MM.1S (cell line): ENCODE results near the gene DUS2.

Experiments used
- DNase-seq: peaks from one replicate; pipeline ENCODE4 v3.0.0-alpha.2; 2015
- H2AFZ ChIP-seq: fragments of 300-600 bp; sonication (generic); 2 replicates; pipeline ENCODE4 v1.6.0; 2016; ENCODE audit warnings: antibody characterized with exemption, low read length
- H3F3A ChIP-seq: fragments of 300-600 bp; sonication (generic); 2 replicates; pipeline ENCODE4 v1.6.1; 2016; ENCODE audit warnings: mild to moderate bottlenecking, antibody characterized with exemption, low read length, moderate library complexity, mixed read lengths; ENCODE audit not compliant: insufficient read depth
- H3K27ac ChIP-seq: fragments of 300-600 bp; sonication (generic); 2 replicates; pipeline ENCODE4 v1.5.1; 2016; ENCODE audit warnings: mild to moderate bottlenecking, low read length
- H3K27me3 ChIP-seq: fragments of 300-600 bp; sonication (generic); replicated peaks from 2 replicates; pipeline ENCODE4 v1.6.0; 2016; ENCODE audit warnings: low read length; ENCODE audit not compliant: insufficient read depth
- H3K36me3 ChIP-seq: fragments of 300-600 bp; sonication (generic); replicated peaks from 2 replicates; pipeline ENCODE4 v1.6.1; 2016; ENCODE audit warnings: mild to moderate bottlenecking, low read length, mixed read lengths; ENCODE audit not compliant: insufficient read depth
- H3K4me1 ChIP-seq: fragments of 300-600 bp; sonication (generic); 2 replicates; pipeline ENCODE4 v1.6.1; 2016; ENCODE audit warnings: low read length, mixed read lengths
- H3K4me2 ChIP-seq: fragments of 300-600 bp; sonication (generic); 2 replicates; pipeline ENCODE4 v1.6.0; 2016; ENCODE audit warnings: low read depth, low read length
- H3K4me3 ChIP-seq: fragments of 300-600 bp; sonication (generic); 2 replicates; pipeline ENCODE4 v1.5.1; 2016; ENCODE audit warnings: low read length, mixed read lengths
- H3K79me2 ChIP-seq: fragments of 300-600 bp; sonication (generic); 2 replicates; pipeline ENCODE4 v1.6.1; 2016; ENCODE audit warnings: mixed run types, low read length, mixed read lengths
- H3K9ac ChIP-seq: fragments of 300-600 bp; sonication (generic); 2 replicates; pipeline ENCODE4 v1.6.1; 2016; ENCODE audit warnings: low read length, mixed read lengths
- H3K9me2 ChIP-seq: fragments of 300-600 bp; sonication (generic); replicated peaks from 2 replicates; pipeline ENCODE4 v1.6.1; 2016; ENCODE audit warnings: mild to moderate bottlenecking, low read length, mixed read lengths; ENCODE audit not compliant: insufficient read depth
- H3K9me3 ChIP-seq: fragments of 300-600 bp; sonication (generic); replicated peaks from 2 replicates; pipeline ENCODE4 v1.6.1; 2016; ENCODE audit warnings: mild to moderate bottlenecking, low read length, mixed read lengths; ENCODE audit not compliant: insufficient read depth
- H4K20me1 ChIP-seq: fragments of 300-600 bp; sonication (generic); 2 replicates; pipeline ENCODE4 v1.6.1; 2016; ENCODE audit warnings: mild to moderate bottlenecking, low read length, moderate library complexity, mixed read lengths; ENCODE audit not compliant: insufficient read depth
- EZH2 ChIP-seq: fragments of 300-600 bp; sonication (generic); optimal IDR thresholded peaks from 2 replicates; pipeline ENCODE3; 2017; ENCODE audit warnings: low read depth, mild to moderate bottlenecking, antibody characterized with exemption, low read length, mixed read lengths
- EZH2phosphoT487 ChIP-seq: fragments of 300-600 bp; sonication (generic); IDR thresholded peaks from 2 replicates; pipeline ENCODE4 v1.6.1; 2018; ENCODE audit warnings: antibody characterized with exemption, low read length
- TF ChIP-seq, protein P1 (sequence below): fragments of 300-600 bp; sonication (generic); IDR thresholded peaks from 2 replicates; pipeline ENCODE4 v1.5.1; 2016; ENCODE audit warnings: antibody characterized with exemption, low read length, mixed read lengths

The DUS2 gene

GRCh38 chr16:68022728-68023537 is at the start of gene DUS2, which contains the start of gene DDX28:
TSS of gene DUS2 (plus strand) at chr16:68023284. CDS start at chr16:68038024, 14,740 bp downstream.
TSS of gene DDX28 (minus strand) at chr16:68023232. CDS start at chr16:68023202, 30 bp downstream.
- Histone ChIP-seq H3K27ac (peak within 1 kb of the TSS; percentile 62), H3K4me2 (peak within 1 kb of the TSS; percentile 89), H3F3A (peaks cover 9% of the 10 kb centered on the region; the same call in 1 of the 2 replicates), H3K27me3 (no peaks in the 10 kb centered on the region), H3K79me2 (peaks cover 45% of the 10 kb centered on the region), H3K36me3 (no peaks in the 10 kb centered on the region), H3K4me1 (0 out of 2 replicates have a peak, but pooled peaks cover 5% of the 10 kb centered on the region), H3K9me2 (no peaks in the 10 kb centered on the region), H3K9ac (peak within 1 kb of the TSS; percentile 95), H2AFZ (peak within 1 kb of the TSS; percentile 97), H3K4me3 (peak within 1 kb of the TSS; percentile 97), H3K9me3 (no peaks in the 10 kb centered on the region), H4K20me1 (no peaks in the 10 kb centered on the region)
- DNase-seq = peak; percentile 93
- TF ChIP-seq, protein P1, sequence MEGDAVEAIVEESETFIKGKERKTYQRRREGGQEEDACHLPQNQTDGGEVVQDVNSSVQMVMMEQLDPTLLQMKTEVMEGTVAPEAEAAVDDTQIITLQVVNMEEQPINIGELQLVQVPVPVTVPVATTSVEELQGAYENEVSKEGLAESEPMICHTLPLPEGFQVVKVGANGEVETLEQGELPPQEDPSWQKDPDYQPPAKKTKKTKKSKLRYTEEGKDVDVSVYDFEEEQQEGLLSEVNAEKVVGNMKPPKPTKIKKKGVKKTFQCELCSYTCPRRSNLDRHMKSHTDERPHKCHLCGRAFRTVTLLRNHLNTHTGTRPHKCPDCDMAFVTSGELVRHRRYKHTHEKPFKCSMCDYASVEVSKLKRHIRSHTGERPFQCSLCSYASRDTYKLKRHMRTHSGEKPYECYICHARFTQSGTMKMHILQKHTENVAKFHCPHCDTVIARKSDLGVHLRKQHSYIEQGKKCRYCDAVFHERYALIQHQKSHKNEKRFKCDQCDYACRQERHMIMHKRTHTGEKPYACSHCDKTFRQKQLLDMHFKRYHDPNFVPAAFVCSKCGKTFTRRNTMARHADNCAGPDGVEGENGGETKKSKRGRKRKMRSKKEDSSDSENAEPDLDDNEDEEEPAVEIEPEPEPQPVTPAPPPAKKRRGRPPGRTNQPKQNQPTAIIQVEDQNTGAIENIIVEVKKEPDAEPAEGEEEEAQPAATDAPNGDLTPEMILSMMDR = 0 out of 2 replicates have a peak, but pooled peaks have one; percentile 11
- TF ChIP-seq EZH2 = no peak

DNA sequence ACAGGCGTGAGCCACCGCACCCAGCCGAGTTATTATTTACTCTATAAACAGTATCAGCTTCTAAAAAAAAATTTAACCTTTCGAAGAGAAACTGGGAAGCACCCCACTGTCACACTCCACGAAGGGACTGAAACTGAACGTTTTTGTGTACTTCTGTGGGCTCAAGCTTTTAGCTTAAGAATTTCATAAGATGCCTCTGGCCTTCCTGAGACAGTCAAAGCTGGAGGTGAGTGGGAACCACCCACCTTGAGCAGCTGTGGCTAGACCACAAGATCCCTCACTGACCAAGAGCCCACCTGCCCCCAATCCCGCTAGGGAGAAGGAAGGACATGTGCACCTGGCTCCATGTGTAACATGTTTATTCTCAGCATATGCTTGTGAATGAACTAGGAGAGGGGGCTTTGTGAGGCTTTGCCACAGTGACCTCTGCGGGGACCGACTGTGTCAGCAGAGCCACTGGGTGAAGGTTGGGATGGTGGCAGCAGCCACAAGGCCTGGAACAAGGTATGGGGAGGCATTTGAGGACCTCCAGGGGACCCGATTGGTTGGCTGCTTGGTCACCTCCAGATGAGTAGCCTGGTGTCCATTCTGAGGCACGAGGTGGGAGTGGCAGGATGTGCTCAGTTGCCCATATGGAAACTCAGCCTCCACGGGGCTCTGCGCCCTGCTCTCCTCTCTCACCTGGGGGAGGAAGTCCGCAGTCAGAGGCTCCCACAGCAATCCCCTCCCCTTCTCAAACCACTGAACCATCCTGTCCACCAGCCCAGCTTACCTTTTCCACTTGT is 47.6 kb upstream of the DUS2 start:
- Histone ChIP-seq H4K20me1 (no peaks in the 10 kb centered on the region), H3K36me3 (no peaks in the 10 kb centered on the region), H3K4me1 (peaks cover 17% of the 10 kb centered on the region), H3K9ac (no peak overlapping the region; the same call in 1 of the 2 replicates), H3K9me3 (no peaks in the 10 kb centered on the region), H3K27me3 (no peaks in the 10 kb centered on the region), H3K4me3 (no peak overlapping the region), H2AFZ (peak overlapping the region; percentile 39; the same call in 1 of the 2 replicates), H3K79me2 (no peaks in the 10 kb centered on the region), H3K27ac (peak overlapping the region; percentile 23; the same call in 1 of the 2 replicates), H3K9me2 (no peaks in the 10 kb centered on the region), H3K4me2 (peak overlapping the region; percentile 34), H3F3A (peaks cover 5% of the 10 kb centered on the region; the same call in 1 of the 2 replicates)
- DNase-seq = peak; percentile 52
- TF ChIP-seq, protein P1 = no peak
- TF ChIP-seq EZH2 (no peak), EZH2phosphoT487 (no peak)

GRCh38 chr16:67976205-67976604 is 46.9 kb upstream of the DUS2 start:
- no peaks in the 10 kb centered on the region for H3K36me3 ChIP-seq
- H3F3A ChIP-seq = peaks cover 5% of the 10 kb centered on the region; the same call in 1 of the 2 replicates
- H2AFZ ChIP-seq = no peak overlapping the region
- H3K79me2 ChIP-seq = no peaks in the 10 kb centered on the region
- no peak for DNase-seq
- no peak overlapping the region for H3K27ac ChIP-seq
- no peaks in the 10 kb centered on the region for H3K27me3 ChIP-seq
- H3K4me3 ChIP-seq = no peak overlapping the region
- H3K9ac ChIP-seq = no peak overlapping the region
- no peak overlapping the region for H3K4me2 ChIP-seq
- no peaks in the 10 kb centered on the region for H4K20me1 ChIP-seq
- no peak for TF ChIP-seq EZH2phosphoT487
- TF ChIP-seq, protein P1 = no peak
- TF ChIP-seq EZH2 = no peak
- H3K9me3 ChIP-seq = no peaks in the 10 kb centered on the region
- peaks cover 17% of the 10 kb centered on the region for H3K4me1 ChIP-seq
- no peaks in the 10 kb centered on the region for H3K9me2 ChIP-seq
